Measurements from ENCODE around the gene PMAIP1. TPM values are rescaled to one million over a fixed set of nuclear protein-coding genes. Genes with fewer than 3 reads are reported as not detected.
"Not testable (repeated sequence)": the region's sequence is repeated elsewhere in the genome, so short reads cannot be mapped to it uniquely, and the experiment has no call there.

The PMAIP1 gene
- total and polyA plus RNA-seq, 4 donors: 0.08 to 5.5 (median 0.25) TPM

GRCh38 chr18:59885579-59886163, 14.1 kb upstream of the PMAIP1 start:
- H3K4me3 ChIP-seq (ENCODE audit: low read depth in 1 of 3, low read length in 3 of 3): no peak overlapping the region
- no peak overlapping the region for H3K27ac ChIP-seq (ENCODE audit: low read depth in 1 of 2, low read length in 2 of 2)
- TF ChIP-seq RXRA (IDR thresholded peaks at IDR 0.05) (no peak), FOXA2 (IDR thresholded peaks at IDR 0.05) (no peak), SP1 (IDR thresholded peaks at IDR 0.05) (no peak), GABPA (IDR thresholded peaks at IDR 0.05 in 1 of 2, conservative IDR thresholded peaks at IDR 0.05 in 1 of 2) (no peak), YY1 (IDR thresholded peaks at IDR 0.05) (no peak), REST (IDR thresholded peaks at IDR 0.05) (no peak), TAF1 (conservative IDR thresholded peaks at IDR 0.05) (no peak), CTCF (IDR thresholded peaks at IDR 0.05; ENCODE audit: low read depth, low read length, missing input control) (no peak), FOXA1 (IDR thresholded peaks at IDR 0.05) (no peak), NR2F2 (IDR thresholded peaks at IDR 0.05) (no peak)
- WGBS: 63% methylated on average over 6 of the region's 6 CpGs
- H3K27me3 ChIP-seq (ENCODE audit: control insufficient read depth in 4 of 4, insufficient read depth in 4 of 4, low read length in 3 of 4): no peaks in the 10 kb centered on the region
- H3K4me1 ChIP-seq (ENCODE audit: control insufficient read depth in 4 of 4, insufficient read depth in 4 of 4, low read length in 3 of 4): peaks cover 0 to 7% (median 5%) of the 10 kb centered on the region in 4 donors
- no peaks in the 10 kb centered on the region for H3K36me3 ChIP-seq (ENCODE audit: control insufficient read depth in 4 of 4, insufficient read depth in 3 of 4, low read depth in 1 of 4, low read length in 3 of 4)
- no peak for DNase-seq (ENCODE audit: low spot score)
- no peaks in the 10 kb centered on the region for H3K9me3 ChIP-seq (ENCODE audit: control insufficient read depth in 4 of 4, low read length in 3 of 4)
- no peak overlapping the region for H3K9ac ChIP-seq (ENCODE audit: low read depth in 1 of 2, low read length in 2 of 2)

- not testable (repeated sequence) for H3K4me1 ChIP-seq (ENCODE audit: control insufficient read depth in 4 of 4, insufficient read depth in 4 of 4, low read length in 3 of 4); H3K4me3 ChIP-seq (ENCODE audit: low read depth in 1 of 3, low read length in 3 of 3); H3K9ac ChIP-seq (ENCODE audit: low read depth in 1 of 2, low read length in 2 of 2); H3K27ac ChIP-seq (ENCODE audit: low read depth in 1 of 2, low read length in 2 of 2); H3K36me3 ChIP-seq (ENCODE audit: control insufficient read depth in 4 of 4, insufficient read depth in 3 of 4, low read depth in 1 of 4, low read length in 3 of 4); H3K27me3 ChIP-seq (ENCODE audit: control insufficient read depth in 4 of 4, insufficient read depth in 4 of 4, low read length in 3 of 4); H3K9me3 ChIP-seq (ENCODE audit: control insufficient read depth in 4 of 4, low read length in 3 of 4); DNase-seq (ENCODE audit: low spot score)
- 73% methylated on average over 3 of the region's 3 CpGs for WGBS
These were observed 13.4 kb upstream of the PMAIP1 start for GRCh38 chr18:59886399-59886798.

GRCh38 chr18:59892123-59892522, 7.7 kb upstream of the PMAIP1 start:
- no peaks in the 10 kb centered on the region for H3K27me3 ChIP-seq (ENCODE audit: control insufficient read depth in 4 of 4, insufficient read depth in 4 of 4, low read length in 3 of 4)
- no peak overlapping the region for H3K4me3 ChIP-seq (ENCODE audit: low read depth in 1 of 3, low read length in 3 of 3)
- no peak overlapping the region for H3K27ac ChIP-seq (ENCODE audit: low read depth in 1 of 2, low read length in 2 of 2)
- 91% methylated on average over 3 of the region's 3 CpGs for WGBS
- DNase-seq (ENCODE audit: low spot score): no peak
- no peaks in the 10 kb centered on the region for H3K4me1 ChIP-seq (ENCODE audit: control insufficient read depth in 4 of 4, insufficient read depth in 4 of 4, low read length in 3 of 4)
- no peak for TF ChIP-seq RAD21 (IDR thresholded peaks at IDR 0.05)
- H3K9ac ChIP-seq (ENCODE audit: low read depth in 1 of 2, low read length in 2 of 2): no peak overlapping the region
- H3K9me3 ChIP-seq (ENCODE audit: control insufficient read depth in 4 of 4, low read length in 3 of 4): no peaks in the 10 kb centered on the region
- H3K36me3 ChIP-seq (ENCODE audit: control insufficient read depth in 4 of 4, insufficient read depth in 3 of 4, low read depth in 1 of 4, low read length in 3 of 4): no peaks in the 10 kb centered on the region

Data from liver (tissue), 9 donors.